Stimulated activated CD8-positive, alpha-beta memory T cell treated with anti-CD3 and anti-CD28 coated beads, Interleukin-4, amount 100 ng/mL, for 24 hours (primary cell): ENCODE measurements around the gene DGKK.

Source experiments
- DNase-seq: peaks from one replicate; pipeline ENCODE4 v3.0.0-alpha.2; 2020; ENCODE audit warnings: low read depth

Gene DGKK, protein sequence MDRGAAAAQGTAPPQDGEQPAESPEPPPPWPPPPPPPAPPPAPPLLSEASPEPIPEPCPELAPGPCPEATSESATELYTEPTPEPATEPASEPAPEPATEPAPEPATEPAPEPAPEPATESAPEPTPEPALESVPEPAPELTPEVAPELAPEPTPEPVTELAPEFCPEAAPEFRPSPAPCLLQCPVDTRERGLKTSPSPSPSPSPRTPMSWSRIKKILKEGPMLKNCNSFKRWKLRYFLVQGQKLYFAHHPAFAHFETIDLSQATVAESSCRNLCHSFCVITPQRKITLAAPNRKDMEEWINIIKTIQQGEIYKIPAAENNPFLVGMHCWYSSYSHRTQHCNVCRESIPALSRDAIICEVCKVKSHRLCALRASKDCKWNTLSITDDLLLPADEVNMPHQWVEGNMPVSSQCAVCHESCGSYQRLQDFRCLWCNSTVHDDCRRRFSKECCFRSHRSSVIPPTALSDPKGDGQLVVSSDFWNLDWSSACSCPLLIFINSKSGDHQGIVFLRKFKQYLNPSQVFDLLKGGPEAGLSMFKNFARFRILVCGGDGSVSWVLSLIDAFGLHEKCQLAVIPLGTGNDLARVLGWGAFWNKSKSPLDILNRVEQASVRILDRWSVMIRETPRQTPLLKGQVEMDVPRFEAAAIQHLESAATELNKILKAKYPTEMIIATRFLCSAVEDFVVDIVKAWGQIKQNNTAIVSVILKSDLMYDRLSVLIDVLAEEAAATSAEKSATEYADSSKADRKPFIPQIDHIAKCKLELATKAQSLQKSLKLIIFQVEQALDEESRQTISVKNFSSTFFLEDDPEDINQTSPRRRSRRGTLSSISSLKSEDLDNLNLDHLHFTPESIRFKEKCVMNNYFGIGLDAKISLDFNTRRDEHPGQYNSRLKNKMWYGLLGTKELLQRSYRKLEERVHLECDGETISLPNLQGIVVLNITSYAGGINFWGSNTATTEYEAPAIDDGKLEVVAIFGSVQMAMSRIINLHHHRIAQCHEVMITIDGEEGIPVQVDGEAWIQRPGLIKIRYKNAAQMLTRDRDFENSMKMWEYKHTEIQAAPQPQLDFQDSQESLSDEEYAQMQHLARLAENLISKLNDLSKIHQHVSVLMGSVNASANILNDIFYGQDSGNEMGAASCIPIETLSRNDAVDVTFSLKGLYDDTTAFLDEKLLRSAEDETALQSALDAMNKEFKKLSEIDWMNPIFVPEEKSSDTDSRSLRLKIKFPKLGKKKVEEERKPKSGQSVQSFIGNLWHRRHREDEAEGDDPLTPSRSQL

DNA sequence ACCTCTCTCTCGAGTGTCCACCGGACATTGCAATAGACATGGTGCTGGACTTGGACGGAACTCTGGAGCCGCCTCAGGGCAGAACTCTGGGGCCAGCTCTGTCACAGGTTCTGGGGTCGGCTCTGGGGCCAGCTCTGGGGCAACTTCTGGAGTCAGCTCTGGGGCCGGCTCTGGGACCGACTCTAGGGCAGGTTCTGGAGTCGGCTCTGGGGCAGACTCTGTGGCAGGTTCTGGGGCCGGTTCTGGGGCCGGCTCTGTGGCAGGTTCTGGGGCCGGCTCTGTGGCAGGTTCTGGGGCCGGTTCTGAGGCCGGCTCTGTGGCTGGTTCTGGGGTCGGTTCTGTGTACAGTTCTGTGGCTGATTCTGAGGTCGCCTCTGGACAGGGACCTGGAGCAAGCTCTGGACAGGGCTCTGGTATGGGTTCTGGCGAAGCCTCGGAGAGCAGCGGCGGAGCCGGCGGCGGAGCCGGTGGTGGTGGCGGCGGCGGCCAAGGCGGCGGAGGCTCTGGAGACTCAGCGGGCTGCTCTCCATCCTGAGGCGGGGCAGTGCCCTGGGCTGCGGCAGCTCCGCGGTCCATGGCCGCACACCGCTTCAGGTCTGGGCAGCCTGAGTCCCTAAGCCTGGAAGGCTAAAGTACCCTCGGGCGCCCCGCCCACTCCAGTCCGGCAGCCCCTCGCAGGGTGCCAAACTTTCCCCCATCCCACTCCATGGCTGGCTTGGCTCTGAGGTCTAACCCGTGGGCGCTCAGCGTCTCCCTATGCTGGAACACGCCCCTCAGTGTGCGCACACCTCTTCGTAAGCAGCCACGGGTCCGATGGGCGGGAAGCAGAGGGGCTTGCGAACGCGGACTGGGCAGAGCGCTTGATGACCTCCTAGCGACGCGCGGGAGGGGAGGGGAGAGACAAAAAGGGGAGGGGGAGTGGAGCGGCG is at the start of gene DGKK:
Gene DGKK, minus strand, starts transcription at position 723 of the 929 bp plus-strand sequence. Its CDS starts 147 bp downstream, at position 576.
- DNase-seq, result no peak

DNA sequence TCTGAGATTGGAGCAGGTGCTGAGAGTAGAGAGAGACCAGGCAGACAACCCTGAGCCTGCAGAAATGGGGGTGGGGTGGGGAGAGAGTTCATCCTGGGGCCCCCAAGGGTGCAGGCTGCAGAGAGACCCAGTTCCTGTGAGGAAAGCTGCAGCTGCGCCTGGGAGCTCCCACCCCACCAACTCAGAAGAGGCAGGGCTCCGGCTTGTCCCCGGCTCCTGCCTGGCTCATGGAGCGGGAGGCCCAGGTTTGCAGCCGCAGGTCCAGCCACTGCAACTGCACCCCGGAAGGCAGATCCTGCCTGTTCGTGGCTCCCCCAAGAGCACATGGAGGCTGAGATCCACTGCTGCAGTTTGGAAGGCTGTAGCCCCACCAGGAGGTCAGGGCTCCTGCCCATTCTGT is 44.2 kb upstream of the DGKK start:
- DNase-seq, result no peak

DNA sequence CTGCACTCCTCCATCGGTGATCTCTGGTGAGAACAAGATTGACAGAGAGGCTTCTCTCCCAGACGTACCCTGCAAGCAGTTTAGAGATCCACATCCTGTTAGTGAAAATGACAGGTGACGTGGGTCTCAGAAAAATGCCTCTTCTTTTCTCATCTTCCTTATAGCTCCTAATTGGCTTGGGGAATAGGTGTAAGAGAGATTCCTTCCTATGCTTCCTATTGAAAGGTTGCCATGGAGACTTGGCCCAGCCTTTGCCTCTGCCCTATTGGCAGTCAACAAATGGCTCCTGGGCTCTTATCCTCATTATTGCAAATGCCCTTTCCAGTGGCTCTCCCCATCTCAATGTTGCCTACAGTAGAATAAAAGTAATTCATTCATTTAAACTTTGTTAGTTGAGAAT is 26.5 kb upstream of the DGKK start:
- no peak for DNase-seq

DNA sequence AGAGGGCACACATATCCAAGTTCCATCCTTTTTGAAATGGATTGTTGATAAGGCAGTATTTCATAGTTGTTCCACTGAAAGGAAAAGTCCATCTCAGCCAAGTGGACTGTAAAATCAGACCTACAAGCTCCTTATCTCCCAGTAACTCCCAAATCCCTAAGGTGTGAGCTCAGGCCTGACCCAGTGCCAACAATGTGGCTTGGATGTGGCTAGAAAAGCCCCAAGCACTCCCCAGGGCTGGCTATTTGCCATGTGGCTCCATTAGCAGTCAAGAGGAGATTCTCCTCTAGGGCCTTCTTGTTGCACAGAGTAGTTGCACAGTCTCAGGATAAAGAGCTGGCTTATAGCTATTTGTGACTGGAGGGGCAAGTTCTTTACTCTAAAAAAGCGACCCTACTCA is 25.0 kb upstream of the DGKK start:
- DNase-seq, result no peak

DNA sequence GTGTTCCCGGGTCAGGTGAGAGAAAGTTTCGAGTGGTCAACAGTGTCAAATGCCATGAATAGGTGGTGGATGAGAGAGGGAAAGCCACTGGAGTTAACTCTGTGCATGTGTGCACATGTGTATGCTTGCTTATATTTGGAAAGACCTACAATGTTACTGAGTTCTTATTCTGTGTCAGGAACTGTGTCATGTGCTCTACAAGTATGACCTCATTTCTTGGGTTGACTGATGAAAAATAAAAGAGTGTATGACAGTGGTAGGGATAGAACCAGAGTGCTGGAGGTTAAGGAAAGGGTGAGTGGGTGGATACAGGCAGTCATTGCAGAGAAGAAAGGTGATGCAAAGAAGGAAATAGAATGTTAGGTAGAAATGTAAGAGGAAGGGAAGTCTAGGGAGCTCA is 22.1 kb upstream of the DGKK start:
- DNase-seq, result no peak

DNA sequence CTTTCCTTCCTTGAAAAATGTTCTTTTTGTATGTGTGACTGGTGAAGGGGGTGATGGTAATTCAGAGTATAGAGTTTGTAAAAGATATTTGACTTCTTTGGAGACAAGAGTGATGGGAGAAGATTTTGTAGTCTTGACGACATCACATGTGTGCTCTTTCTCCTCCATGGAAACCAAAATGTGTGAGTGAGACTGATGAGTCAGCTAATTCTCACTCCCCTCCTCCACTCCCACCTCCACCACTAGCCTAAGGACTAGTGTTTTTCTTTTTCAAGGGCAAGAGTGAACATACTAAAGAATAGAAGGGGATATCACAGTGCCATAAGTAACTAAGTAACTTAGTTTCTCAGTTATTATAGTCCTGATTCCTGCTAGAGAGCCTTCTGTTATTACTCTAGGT is 14.0 kb upstream of the DGKK start:
- DNase-seq, result no peak

DNA sequence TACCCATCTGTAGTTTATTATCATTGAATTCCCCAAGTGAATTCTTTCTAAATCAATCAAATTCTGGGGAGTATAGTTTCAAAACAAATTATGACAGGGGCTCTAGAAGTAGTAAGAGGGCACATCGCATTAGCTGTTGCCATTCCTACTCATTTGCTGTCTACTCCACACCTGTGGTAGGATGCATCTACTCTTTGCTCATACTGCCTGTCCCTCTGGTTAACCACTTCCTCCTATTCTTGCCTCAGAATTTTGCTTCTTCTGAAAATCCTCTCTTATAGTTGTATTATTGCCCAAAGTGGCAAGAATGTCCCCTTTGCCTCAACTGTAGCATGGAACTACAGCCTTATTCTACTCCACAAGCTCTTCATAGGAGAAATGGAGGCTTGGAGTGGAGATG is 12.7 kb upstream of the DGKK start:
- DNase-seq, result no peak

DNA sequence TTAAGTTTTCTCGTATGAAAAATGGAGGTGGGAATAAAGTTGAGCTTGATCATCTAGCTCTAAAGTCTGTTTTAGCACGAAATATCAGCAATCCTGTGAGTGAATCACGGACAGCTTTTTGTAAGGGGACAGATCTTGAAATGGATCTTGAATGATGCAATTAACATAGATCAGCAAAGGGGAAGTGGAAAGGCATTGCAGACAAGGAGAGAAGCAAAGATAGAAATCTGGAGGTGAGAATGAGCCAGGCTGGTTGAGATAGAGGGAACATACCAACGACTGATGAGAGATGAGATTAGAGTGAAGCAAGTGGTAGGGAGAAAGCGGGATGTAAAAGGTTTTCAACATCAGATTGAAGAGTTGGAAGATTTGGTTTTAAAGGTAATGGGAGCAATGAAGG is 4.6 kb upstream of the DGKK start:
- no peak for DNase-seq

DNA sequence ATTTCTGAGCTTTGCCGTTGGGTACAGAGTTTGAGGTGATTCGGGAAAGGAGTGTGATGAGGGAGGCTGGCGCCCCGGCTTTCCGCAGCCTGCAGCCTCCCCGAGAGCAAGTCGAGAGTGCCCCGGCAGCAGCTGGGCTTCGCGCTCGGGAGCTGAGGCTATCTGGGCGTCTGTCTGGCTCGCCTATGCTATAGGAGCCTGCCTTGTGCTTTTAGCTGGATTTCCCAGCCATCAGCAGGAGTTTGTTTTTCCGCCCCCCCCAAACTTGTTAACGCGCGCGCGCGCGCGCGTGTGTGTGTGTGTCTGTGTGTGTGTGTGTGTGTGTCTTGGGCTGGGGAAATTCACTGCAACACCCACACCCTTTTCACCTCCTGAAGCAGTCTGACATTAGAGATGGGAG is 765 bp upstream of the DGKK start:
- no peak for DNase-seq

DNA sequence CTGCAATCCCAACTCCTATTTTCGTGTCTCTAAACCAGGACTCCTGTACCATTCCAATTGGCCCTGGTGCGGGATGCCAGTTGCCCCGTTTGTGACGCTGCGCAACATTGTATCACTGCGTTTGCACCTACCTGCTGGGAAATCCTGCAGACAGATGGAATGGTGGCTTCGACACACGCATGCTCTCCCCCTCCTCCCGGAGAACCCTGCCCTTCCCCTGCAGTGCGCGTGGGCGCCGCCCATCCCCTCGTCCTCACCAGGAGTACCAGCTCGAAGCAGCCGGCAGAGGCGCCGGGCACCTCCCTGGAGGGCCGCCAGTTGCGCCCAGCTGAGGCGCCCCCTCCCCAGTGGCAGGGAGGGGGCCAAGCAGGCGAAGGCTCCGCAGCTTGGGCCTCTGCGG is 1.4 kb downstream of the DGKK start:
- no peak for DNase-seq

DNA sequence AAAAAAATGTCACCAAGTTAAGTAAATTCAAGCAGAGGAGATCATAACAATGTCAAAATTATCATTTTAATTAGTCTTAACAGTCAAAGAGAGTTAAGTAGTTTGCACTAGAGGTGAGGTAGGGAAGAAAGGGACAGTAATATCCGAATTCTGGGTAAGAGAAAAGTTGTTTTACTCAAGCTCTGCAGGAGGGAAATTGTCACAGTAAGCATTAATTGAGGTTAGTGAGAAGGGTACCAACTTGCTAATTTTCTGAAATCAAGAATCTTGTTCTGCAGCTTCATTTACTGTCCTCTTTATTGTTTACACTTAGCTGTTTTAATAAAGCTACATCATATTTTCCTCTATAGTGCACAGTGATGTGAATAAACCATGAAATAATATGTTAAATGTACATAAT is 11.0 kb downstream of the DGKK start:
- no peak for DNase-seq

DNA sequence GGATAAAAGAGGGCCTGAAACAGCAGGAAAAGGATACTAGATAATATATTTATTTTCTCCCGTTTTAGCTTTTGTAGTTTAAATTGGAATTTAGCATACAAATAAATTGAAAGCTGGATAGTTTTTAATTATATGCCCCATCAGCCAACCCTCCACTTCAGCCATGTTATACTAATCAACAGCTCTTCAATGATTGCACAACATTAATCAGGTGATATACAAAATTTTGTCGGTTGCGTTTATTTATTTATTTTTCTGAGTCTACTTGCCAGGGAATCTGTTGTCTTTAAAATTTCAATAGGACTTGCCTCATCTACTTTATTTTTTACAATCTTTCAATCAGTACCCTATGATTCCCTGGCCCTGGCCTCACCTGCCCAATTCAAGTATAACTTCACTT is 12.1 kb downstream of the DGKK start:
- no peak for DNase-seq

DNA sequence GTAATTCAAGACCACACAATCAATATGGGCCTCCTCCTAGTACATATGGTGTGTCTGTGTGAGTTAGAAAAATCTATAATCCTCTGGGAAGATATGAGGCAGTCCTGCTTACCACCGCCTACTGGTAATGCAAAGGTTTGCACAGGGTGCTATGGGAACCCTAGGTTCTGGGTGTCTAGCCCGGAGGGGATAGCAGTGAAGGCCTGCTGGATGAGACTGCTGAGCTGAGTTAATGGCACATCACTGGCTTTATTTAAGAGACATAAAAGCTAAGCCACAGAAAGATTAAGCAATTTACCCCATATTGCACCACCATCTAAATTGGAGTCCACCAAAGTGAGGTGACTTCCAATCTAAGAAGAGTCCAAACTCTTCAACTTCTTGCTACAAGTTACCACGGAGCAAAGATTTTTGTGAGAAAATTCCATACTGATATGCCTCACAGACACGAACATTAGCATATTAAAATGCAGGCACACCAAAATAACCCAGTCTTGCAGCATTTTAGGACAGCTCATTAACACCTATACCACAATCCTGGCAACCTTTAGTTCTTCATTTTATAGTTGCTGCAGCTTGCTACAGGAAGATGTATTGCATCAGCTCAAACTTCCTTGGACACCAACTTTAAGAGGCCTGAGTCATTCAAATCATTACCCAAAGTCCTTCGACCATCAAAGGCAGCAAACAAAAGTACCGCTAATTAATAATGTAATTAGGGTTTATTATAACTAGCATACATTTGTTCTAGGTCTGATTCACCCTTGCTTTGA is 13.7 kb downstream of the DGKK start:
- no peak for DNase-seq

DNA sequence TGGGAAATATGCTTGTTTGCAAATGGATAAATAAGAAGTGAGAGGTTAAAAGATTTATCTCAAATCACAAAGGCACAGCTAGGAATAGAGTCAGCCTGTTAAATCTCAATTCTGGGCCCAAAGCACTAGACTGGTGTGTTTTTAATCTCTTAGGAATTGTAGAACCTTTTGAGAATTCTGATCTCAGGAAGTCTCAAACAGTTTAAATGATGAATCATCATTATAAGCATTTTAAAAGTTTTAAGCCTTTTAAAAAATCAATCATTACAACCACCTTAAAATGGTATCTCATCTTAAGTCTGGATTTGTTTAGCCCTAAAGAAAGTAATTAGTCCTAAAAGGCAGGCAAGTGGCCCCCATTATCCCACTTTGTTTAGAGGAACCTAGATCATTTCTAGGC is 17.8 kb downstream of the DGKK start:
- DNase-seq, result no peak

DNA sequence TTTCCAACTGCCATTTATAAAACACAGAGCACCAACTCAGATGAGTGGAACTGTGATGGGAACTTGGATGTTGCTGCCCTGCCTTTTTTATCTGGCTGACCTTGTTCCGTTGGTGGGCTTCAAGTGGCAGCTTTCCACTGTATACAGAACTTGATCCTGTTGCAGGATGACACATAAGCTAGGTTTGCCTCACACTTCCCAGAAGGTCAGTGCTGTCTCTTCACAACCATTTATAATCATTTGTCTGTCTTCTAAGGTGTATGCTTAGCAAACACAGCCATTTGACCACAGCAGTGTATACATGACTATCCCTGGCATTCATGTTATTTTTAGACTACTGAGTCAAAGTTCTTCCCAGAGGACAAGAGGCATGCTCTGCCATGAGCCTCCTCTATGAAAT is 20.3 kb downstream of the DGKK start:
- DNase-seq, result no peak

DNA sequence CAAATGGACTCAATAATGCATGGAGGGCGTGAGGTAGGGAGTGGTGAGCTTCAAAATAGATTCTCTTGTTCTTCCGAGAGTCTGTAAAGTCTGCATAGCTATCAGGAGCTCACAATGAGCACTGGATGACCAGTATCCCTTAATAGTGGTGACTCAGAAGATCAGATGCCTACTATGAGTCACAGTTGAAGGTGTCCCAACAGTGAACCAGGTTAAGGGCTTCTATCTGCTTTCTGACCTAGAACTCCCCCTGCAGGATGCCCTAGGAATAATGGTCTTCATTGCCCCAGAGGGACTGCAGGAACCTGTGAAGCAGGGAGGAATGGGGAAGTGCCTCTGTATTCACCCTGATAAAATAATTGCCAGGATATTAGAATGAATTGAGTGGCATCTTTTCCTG is 22.1 kb downstream of the DGKK start:
- DNase-seq, result no peak

DNA sequence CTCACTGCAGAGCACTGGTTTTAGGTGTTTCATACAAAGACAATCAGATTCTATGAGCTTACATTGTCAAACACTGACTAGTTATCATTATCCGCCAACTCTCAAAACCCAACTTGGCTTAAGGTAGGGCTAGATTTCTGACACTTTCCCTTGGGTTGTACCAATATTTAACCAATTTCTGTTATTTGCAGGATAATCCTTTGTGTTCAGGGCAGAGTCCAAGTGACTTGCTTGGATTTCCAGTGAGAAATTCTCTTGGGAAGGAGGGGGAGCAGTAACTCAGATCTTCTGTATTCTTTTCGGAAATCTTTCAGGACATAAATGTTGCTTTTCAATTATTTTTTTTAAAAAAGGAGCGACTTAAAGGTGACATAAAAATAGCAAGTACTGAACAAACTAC is 23.1 kb downstream of the DGKK start:
- no peak for DNase-seq

DNA sequence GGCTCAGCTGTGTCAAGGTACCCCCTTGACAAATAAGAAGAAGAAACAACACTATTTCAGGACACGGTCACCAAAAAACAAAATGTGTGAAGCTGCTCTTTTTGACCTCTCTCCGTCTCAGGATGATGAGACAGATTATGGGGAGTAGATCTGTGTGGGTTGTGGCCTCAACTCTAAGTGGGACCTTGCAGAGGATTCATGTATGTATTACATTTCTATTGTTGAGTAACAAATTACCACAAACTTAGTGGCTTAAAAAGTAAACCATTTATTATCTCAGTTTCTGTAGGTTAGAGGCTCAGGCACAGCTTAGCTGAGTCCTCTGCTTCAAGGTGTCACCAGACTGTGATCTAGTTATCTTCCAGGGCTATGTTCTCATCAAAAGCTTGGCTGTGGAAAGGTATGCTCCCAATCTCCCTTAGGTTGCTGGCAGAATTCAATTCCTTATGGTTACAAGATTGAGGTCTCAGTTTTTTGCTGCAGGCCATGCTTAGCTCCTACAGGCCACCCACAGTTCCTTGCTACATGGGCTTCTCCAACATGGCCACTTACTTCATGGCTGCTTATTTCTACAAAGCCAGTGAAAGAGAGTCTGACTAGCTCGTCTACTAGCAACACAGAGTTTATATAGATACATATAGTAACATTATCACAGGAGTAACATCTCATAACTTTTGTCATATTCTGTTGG is 28.1 kb downstream of the DGKK start:
- DNase-seq, result no peak

DNA sequence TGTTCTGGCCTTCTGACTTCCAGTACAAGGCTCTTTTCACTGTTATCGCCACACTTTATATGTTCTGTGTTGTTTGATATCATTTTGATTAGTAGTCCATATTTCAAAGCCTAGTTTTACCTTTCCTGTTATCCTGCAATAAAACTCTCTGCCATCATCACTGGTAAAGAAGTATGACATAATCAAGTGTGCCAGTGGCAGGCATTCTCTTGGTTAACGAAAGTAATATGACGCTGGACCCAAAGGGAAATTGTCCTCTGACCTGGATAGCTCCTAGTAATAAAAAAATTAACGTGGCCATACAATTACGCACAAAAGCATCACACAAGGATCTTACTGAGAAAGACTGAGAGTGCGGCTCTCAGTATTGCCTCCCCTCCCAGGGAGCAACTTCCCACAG is 33.8 kb downstream of the DGKK start:
- no peak for DNase-seq

DNA sequence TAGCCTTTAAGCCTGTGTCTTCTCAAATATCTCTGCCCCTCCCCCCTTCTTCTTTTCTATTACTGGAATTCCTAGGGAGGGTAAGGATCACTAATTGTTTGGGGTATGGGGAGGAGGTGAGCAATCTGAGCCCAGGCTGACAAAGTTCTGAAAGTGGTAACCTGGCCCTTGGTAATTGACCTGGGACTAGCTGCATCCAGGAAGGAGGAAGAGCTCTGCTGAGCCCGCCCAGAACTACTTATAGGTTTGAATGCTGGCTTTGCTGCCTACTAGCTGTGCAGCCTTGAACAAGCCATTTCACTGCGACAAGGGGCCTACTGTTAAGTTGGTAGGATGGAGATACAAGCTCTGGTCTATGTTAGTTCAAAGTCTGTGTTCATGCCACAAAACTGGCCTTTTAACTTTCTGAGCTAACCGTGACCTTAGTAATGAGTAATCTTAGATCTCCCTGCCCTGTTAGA is 37.8 kb downstream of the DGKK start:
- no peak for DNase-seq
